RWPE2 (cell line): Measurements from ENCODE around the gene IGFBP5.

Experiments used
- ATAC-seq: fragments of 200-7000 bp; cut with Tn5 transposase; 3 replicates; pipeline ENCODE4 v1.9.1; 2021; ENCODE audit warnings: low read depth
- DNase-seq: peaks from one replicate; pipeline ENCODE4 v3.0.0-alpha.2; 2020; ENCODE audit warnings: low spot score
- H3K27ac ChIP-seq: fragments of 450-650 bp; 2 replicates; pipeline ENCODE4 v1.5.1; 2017; ENCODE audit warnings: mild to moderate bottlenecking; ENCODE audit not compliant: poor library complexity, severe bottlenecking
- H3K27me3 ChIP-seq: fragments of 250-450 bp; sonication (Bioruptor Pico); 2 replicates; pipeline ENCODE4 v1.5.1; 2021; ENCODE audit warnings: mild to moderate bottlenecking, moderate library complexity; ENCODE audit not compliant: insufficient read depth, poor library complexity, severe bottlenecking
- H3K36me3 ChIP-seq: fragments of 250-450 bp; sonication (Bioruptor Pico); 2 replicates; pipeline ENCODE4 v1.5.1; 2020; ENCODE audit warnings: low read depth, mild to moderate bottlenecking, moderate library complexity
- H3K4me1 ChIP-seq: fragments of 250-450 bp; sonication (Bioruptor Pico); 2 replicates; pipeline ENCODE4 v1.5.1; 2021; ENCODE audit warnings: mild to moderate bottlenecking, moderate library complexity; ENCODE audit not compliant: insufficient read depth, poor library complexity, severe bottlenecking
- H3K4me3 ChIP-seq: fragments of 250-450 bp; sonication (Bioruptor Pico); 2 replicates; pipeline ENCODE4 v1.5.1; 2021; ENCODE audit warnings: mild to moderate bottlenecking, moderate library complexity; ENCODE audit not compliant: severe bottlenecking
- H3K9me3 ChIP-seq: fragments of 250-450 bp; sonication (Bioruptor Pico); 2 replicates; pipeline ENCODE4 v1.5.1; 2021; ENCODE audit warnings: mild to moderate bottlenecking, moderate library complexity; ENCODE audit not compliant: severe bottlenecking
- CTCF ChIP-seq: fragments of 450-650 bp; IDR thresholded peaks from one replicate; pipeline ENCODE4 v1.5.1; 2017; ENCODE audit warnings: mild to moderate bottlenecking, moderate library complexity; ENCODE audit not compliant: poor library complexity, severe bottlenecking

IGFBP5 gene

GRCh38 chr2:216733046-216733445 is 37.7 kb upstream of the IGFBP5 start:
- TF ChIP-seq CTCF = no peak
- Histone ChIP-seq H3K27me3 (no peaks in the 10 kb centered on the region), H3K27ac (no peak overlapping the region), H3K4me1 (no peaks in the 10 kb centered on the region), H3K36me3 (no peaks in the 10 kb centered on the region), H3K4me3 (no peak overlapping the region), H3K9me3 (no peaks in the 10 kb centered on the region)
- ATAC-seq = no peak
- no peak for DNase-seq

GRCh38 chr2:216732334-216732733 is 37.0 kb upstream of the IGFBP5 start:
- no peak for ATAC-seq
- Histone ChIP-seq H3K36me3 (no peaks in the 10 kb centered on the region), H3K27ac (no peak overlapping the region), H3K4me1 (no peaks in the 10 kb centered on the region), H3K27me3 (no peaks in the 10 kb centered on the region), H3K4me3 (no peak overlapping the region), H3K9me3 (no peaks in the 10 kb centered on the region)
- no peak for DNase-seq
- no peak for TF ChIP-seq CTCF

- Histone ChIP-seq H3K9me3 (no peaks in the 10 kb centered on the region), H3K4me1 (no peaks in the 10 kb centered on the region), H3K27me3 (no peaks in the 10 kb centered on the region), H3K27ac (no peak overlapping the region), H3K36me3 (no peaks in the 10 kb centered on the region), H3K4me3 (no peak overlapping the region)
- TF ChIP-seq CTCF = no peak
- DNase-seq (no peak), ATAC-seq (no peak)
Measured at GRCh38 chr2:216731465-216731864, 36.1 kb upstream of the IGFBP5 start.

- ATAC-seq (no peak), DNase-seq (no peak)
- Histone ChIP-seq H3K9me3 (no peaks in the 10 kb centered on the region), H3K36me3 (no peaks in the 10 kb centered on the region), H3K27ac (no peak overlapping the region), H3K4me3 (no peak overlapping the region), H3K27me3 (no peaks in the 10 kb centered on the region), H3K4me1 (no peaks in the 10 kb centered on the region)
- TF ChIP-seq CTCF = no peak
Measured at GRCh38 chr2:216730871-216731270, 35.5 kb upstream of the IGFBP5 start.

- Histone ChIP-seq H3K36me3 (no peaks in the 10 kb centered on the region), H3K27ac (no peak overlapping the region), H3K4me3 (no peak overlapping the region), H3K27me3 (no peaks in the 10 kb centered on the region), H3K9me3 (no peaks in the 10 kb centered on the region), H3K4me1 (no peaks in the 10 kb centered on the region)
- TF ChIP-seq CTCF = no peak
- ATAC-seq = peak; percentile 55; the same call in 1 of the 3 replicates
- no peak for DNase-seq
Measured at GRCh38 chr2:216727346-216728122, 32.2 kb upstream of the IGFBP5 start.
